Body of pancreas (tissue), 4 donors: Measurements from ENCODE around the gene MCF2L2.

Source experiments
- CTCF ChIP-seq, 7 experiments: fragments of 450-650 bp in 4 of 7; fragments of 200-600 bp in 3 of 7; sonication (generic) in 3 of 7; IDR thresholded peaks; one replicate each; pipeline ENCODE4 v1.5.1; 2016 to 2019; ENCODE audit warnings: antibody characterized with exemption in 7 of 7
- POLR2A ChIP-seq, 3 donors: fragments of 450-650 bp; IDR thresholded peaks; one replicate each; pipeline ENCODE4 v1.6.1; 2016; ENCODE audit warnings: antibody characterized with exemption in 3 of 3, mild to moderate bottlenecking in 2 of 3

DNA sequence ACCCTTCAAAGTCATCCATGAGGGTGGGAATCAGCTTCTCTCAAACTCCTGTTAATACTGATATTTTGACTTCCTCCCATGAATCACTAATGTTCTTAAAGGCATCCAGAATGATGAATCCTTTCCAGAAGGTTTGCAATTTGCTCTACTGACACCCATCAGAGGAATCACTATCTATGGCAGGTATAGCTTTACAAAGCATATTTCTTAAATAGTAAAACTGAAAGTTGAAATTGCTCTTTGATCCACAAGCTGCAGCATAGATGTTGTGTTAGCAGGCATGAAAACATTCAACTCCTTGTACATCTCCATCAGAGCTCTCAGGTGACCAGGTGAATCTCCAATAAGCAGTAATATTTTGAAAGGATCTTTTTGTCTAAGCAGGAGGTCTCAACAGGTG, 109.0 kb downstream of the MCF2L2 start:
- no peak for TF ChIP-seq CTCF (IDR thresholded peaks at IDR 0.05)
- TF ChIP-seq POLR2A (IDR thresholded peaks at IDR 0.05): no peak
